ENCODE results near the gene ADAMTS6. TPM values are rescaled to one million over a fixed set of nuclear protein-coding genes. Genes with fewer than 3 reads are reported as not detected.
"Not testable (repeated sequence)": the region's sequence is repeated elsewhere in the genome, so short reads cannot be mapped to it uniquely, and the experiment has no call there.

The ADAMTS6 gene
- total RNA-seq, 4 donors from 2014 or later: 0.05 to 0.49 (median 0.31) TPM

DNA sequence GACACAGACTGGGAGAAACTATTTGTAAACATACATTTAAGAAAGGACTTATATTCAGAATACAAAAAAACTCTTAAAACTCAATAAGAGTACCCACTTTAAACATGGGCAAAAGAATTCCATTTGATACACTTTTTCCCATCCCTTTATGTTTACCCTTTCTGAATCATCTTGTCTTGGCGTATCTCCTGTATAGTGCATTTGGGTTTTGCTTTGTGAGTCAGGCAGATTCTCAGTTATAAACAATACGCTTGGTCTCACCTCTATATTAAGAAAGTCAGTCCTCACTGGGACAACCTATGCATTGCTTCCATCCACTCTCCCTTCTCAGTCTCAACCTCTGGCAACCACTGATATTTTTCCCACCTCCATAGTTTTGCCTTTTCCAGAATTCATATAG, 27.3 kb upstream of the ADAMTS6 start:
- H3K36me3 ChIP-seq: no peaks in the 10 kb centered on the region
- in situ Hi-C loops (cut with MboI; ENCODE audit: low sequenced_read_pairs in 4 of 4): no loop called here
- TF ChIP-seq, protein P1, sequence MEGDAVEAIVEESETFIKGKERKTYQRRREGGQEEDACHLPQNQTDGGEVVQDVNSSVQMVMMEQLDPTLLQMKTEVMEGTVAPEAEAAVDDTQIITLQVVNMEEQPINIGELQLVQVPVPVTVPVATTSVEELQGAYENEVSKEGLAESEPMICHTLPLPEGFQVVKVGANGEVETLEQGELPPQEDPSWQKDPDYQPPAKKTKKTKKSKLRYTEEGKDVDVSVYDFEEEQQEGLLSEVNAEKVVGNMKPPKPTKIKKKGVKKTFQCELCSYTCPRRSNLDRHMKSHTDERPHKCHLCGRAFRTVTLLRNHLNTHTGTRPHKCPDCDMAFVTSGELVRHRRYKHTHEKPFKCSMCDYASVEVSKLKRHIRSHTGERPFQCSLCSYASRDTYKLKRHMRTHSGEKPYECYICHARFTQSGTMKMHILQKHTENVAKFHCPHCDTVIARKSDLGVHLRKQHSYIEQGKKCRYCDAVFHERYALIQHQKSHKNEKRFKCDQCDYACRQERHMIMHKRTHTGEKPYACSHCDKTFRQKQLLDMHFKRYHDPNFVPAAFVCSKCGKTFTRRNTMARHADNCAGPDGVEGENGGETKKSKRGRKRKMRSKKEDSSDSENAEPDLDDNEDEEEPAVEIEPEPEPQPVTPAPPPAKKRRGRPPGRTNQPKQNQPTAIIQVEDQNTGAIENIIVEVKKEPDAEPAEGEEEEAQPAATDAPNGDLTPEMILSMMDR (IDR thresholded peaks at IDR 0.05 in 4 of 5, conservative IDR thresholded peaks at IDR 0.05 in 1 of 5): no peak
- TF ChIP-seq POLR2A (IDR thresholded peaks at IDR 0.05): no peak

DNA sequence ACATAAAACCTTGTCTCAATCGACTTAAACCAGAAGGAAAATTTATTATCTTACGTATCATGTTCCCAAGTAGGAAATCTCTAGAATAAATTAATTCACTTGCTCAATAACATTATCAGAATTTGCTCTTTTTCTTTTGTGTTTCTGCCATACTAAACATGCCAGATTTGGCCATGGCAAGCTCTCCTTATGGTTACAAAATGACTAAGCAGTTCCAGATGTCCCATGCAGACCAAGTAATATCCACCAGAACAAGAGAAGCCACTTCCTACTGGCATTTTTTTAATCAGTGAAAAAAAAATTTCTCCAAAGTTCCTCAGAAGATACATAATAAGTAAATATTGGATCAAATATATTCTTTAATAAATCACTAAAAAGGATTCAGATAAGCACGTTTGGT, 25.2 kb upstream of the ADAMTS6 start:
- no peak for ATAC-seq
- H3K27ac ChIP-seq: no peak overlapping the region
- no peak for DNase-seq
- H3K27me3 ChIP-seq: no peaks in the 10 kb centered on the region
- no peak overlapping the region for H3K4me3 ChIP-seq
- in situ Hi-C loops (cut with MboI; ENCODE audit: low sequenced_read_pairs in 4 of 4) (no loop called here), intact Hi-C loops (cut with DNase I; ENCODE audit: low total_unique reads) (no loop called here)
- TF ChIP-seq, protein P1 (IDR thresholded peaks at IDR 0.05 in 4 of 5, conservative IDR thresholded peaks at IDR 0.05 in 1 of 5): no peak
- TF ChIP-seq POLR2A (IDR thresholded peaks at IDR 0.05): no peak
- H3K4me1 ChIP-seq: no peaks in the 10 kb centered on the region
- no peaks in the 10 kb centered on the region for H3K9me3 ChIP-seq
- H3K36me3 ChIP-seq: no peaks in the 10 kb centered on the region

More for the DNA sequence above, 27.3 kb upstream of the ADAMTS6 start:
- intact Hi-C loops (cut with DNase I; ENCODE audit: low total_unique reads): no loop called here
- DNase-seq (no peak), ATAC-seq (no peak)
- no peak overlapping the region for H3K27ac ChIP-seq
- H3K4me3 ChIP-seq: no peak overlapping the region
- H3K4me1 ChIP-seq: no peaks in the 10 kb centered on the region
- H3K9me3 ChIP-seq: no peaks in the 10 kb centered on the region
- no peaks in the 10 kb centered on the region for H3K27me3 ChIP-seq

DNA sequence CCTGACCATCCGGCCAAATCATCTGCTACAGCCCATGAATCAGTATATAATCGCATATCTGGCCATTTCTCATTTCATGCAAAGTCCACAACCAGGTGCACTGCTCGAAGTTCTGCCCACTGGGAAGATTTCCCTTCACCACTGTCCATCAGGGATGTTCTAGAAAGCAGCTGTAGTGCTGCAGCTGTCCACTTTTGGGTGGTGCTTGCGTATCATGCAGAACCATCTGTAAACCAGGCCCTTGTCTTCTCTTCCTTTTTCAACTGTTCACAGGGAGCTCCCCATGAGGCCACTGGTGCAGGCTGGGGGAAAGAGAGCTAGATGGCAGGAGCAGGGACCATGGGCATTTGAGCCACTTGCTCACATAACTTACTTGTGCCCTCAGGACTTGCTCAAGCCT, 7.4 kb upstream of the ADAMTS6 start:
- Histone ChIP-seq H3K27me3 (no peaks in the 10 kb centered on the region), H3K27ac (no peak overlapping the region), H3K4me3 (no peak overlapping the region), H3K4me1 (no peaks in the 10 kb centered on the region), H3K36me3 (no peaks in the 10 kb centered on the region), H3K9me3 (no peaks in the 10 kb centered on the region)
- DNase-seq: no peak
- no peak for TF ChIP-seq POLR2A (IDR thresholded peaks at IDR 0.05)
- TF ChIP-seq, protein P1 (IDR thresholded peaks at IDR 0.05 in 4 of 5, conservative IDR thresholded peaks at IDR 0.05 in 1 of 5): no peak
- no peak for ATAC-seq
- intact Hi-C loops (cut with DNase I; ENCODE audit: low total_unique reads): loop anchor here (10.0 kb wide), 1 partner anchor 1324 kb away; the partner anchor contains the start of gene RNF180
- in situ Hi-C loops (cut with MboI; ENCODE audit: low sequenced_read_pairs in 4 of 4): loop anchor here (10.0 to 25.0 kb wide), 6 partner anchors 377 to 852 kb away; no protein-coding TSS in a partner anchor

DNA sequence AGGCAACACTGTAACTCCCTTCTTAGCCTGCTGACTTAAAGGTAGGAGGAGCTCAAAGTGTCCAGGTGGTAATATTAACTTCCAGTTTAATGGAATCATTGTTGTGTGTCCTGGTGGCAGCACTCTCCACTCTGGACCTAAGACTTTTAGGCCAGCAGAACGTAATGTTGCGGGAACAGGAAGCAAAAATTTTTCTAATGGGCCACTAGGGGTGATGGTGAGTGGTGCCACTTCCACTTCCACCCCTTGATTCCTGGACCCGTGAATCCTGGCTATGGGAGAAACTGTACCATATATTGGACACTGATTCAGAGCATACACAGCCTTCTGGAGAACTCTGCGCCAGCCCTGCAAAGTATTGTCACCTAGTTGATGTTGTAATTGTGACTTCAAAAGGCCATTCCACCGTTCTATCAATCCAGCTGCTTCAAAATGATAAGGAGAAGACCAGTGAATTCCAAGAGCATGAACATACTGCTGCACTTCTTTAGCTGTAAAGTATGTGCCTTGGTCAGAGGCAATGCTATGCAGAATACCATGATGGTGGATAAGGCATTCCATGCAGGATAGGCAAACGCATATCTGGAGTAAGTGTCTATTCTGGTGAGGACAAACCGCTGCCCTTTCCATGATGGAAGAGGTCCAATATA, 6.4 kb upstream of the ADAMTS6 start:
- not testable (repeated sequence) for H3K4me3 ChIP-seq, ATAC-seq, H3K36me3 ChIP-seq, H3K27me3 ChIP-seq, H3K4me1 ChIP-seq, DNase-seq, H3K9me3 ChIP-seq, H3K27ac ChIP-seq
- intact Hi-C loops (cut with DNase I; ENCODE audit: low total_unique reads) (loop anchor here (10.0 kb wide), 1 partner anchor 1323 kb away; the partner anchor contains the start of gene RNF180), in situ Hi-C loops (cut with MboI; ENCODE audit: low sequenced_read_pairs in 4 of 4) (loop anchor here (10.0 to 25.0 kb wide), 6 partner anchors 376 to 851 kb away; no protein-coding TSS in a partner anchor)

DNA sequence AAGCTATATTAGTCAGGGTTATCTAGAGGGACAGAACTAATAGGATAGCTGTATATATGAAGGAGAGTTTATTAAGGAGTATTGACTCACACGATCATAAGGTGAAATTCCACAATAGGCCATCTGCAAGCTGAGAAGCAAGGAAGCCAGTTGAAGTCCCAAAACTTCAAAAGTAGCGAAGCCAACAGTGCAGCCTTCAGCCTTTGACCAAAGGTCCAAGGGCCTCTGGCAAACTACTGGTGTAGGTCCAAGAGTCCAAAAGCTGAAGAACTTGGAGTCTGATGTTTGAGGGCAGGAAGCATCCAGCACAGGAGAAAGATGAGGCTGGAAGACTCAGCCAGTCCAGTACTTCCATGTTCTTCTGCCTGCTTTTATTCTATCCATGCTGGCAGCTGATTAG, 5.1 kb upstream of the ADAMTS6 start:
- in situ Hi-C loops (cut with MboI; ENCODE audit: low sequenced_read_pairs in 4 of 4) (loop anchor here (10.0 to 25.0 kb wide), 6 partner anchors 375 to 850 kb away; no protein-coding TSS in a partner anchor), intact Hi-C loops (cut with DNase I; ENCODE audit: low total_unique reads) (loop anchor here (10.0 kb wide), 1 partner anchor 1322 kb away; the partner anchor contains the start of gene RNF180)
- H3K4me3 ChIP-seq, H3K27ac ChIP-seq, H3K9me3 ChIP-seq, DNase-seq, H3K4me1 ChIP-seq, H3K36me3 ChIP-seq, ATAC-seq, H3K27me3 ChIP-seq: not testable (repeated sequence)
